ENCODE results near the gene HOXA6. TPM values are rescaled to one million over a fixed set of nuclear protein-coding genes. Genes with fewer than 3 reads are reported as not detected.

Gene HOXA6
- total RNA-seq, 1 donor from 2014 or later: not detected

Other genes with a start within 250 kb of the HOXA6 start
- gene HOXA1, start 51.8 kb downstream of the HOXA6 start, total RNA-seq (ENCODE audit: low replicate concordance): not detected in 2 replicates
- gene HOXA2, start 45.1 kb downstream of the HOXA6 start, total RNA-seq (ENCODE audit: low replicate concordance): not detected in 2 replicates
- gene HOXA4, start 17.0 kb downstream of the HOXA6 start, total RNA-seq (ENCODE audit: low replicate concordance): not detected in 2 replicates
- gene HOXA5, start 4.1 kb downstream of the HOXA6 start, total RNA-seq (ENCODE audit: low replicate concordance): not detected in 2 replicates
- gene HOXA3, start 4.8 kb upstream of the HOXA6 start, total RNA-seq (ENCODE audit: low replicate concordance): not detected in 2 replicates
- not detected in 2 replicates for gene HOXA7, start 8.9 kb upstream of the HOXA6 start, total RNA-seq (ENCODE audit: low replicate concordance)
- gene HOXA9, start 17.8 kb upstream of the HOXA6 start, total RNA-seq (ENCODE audit: low replicate concordance): not detected in 2 replicates
- gene HOXA10, start 26.5 kb upstream of the HOXA6 start, total RNA-seq (ENCODE audit: low replicate concordance): not detected in 2 replicates
- gene HOXA11, start 37.5 kb upstream of the HOXA6 start, total RNA-seq (ENCODE audit: low replicate concordance): not detected in 2 replicates
- gene HOXA13, start 52.3 kb upstream of the HOXA6 start, total RNA-seq (ENCODE audit: low replicate concordance): not detected in 2 replicates
- not detected in 2 replicates for gene EVX1, start 95.0 kb upstream of the HOXA6 start, total RNA-seq (ENCODE audit: low replicate concordance)

Measured in smooth muscle cell of the coronary artery (primary cell).